ENCODE data around the gene SLIT3. TPM values are rescaled to one million over a fixed set of nuclear protein-coding genes. Genes with fewer than 3 reads are reported as not detected.

SLIT3 gene
- total RNA-seq, 3 donors from 2014 or later (not counting 1 experiment from before 2014, with no cell fraction given): 0.34 to 0.80 TPM; not detected in 1

DNA sequence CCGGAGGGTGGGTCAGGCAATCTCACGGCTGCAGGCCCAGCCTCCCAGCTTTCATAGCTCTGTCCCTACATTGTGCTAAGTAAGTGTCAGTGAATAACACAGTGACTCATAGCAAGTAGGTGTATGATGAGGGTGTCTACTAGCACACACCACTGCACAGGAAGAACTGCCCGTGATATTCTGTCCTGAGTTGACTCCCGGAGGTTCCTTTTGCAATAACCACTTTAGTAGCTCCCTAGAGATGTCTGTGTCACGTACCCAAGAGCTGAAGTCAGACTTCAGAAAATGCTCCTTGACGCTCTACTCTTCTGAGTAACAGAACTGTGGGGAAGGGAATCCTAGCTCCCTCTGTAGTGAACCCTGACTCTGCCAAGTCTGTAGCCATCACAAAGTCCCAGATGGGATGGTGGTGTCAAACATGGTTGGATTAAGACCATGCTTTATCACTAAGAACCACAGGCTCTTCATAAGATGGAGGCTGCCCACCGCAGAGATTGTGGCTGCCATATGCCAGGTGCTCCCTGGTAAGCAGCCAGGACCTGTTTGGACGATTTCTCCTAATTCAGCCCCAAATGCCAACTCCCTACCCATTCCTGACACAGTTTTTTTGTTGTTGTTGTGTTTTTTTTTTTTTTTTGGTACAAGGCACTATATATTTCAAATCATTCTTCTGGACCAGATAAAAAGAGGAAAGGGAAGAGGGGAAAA is 369.1 kb downstream of the SLIT3 start:
- DNase-seq (no peak), ATAC-seq (no peak)
- Histone ChIP-seq H3K4me3 (ENCODE audit: low read length) (no peak overlapping the region), H3K9me3 (ENCODE audit: control insufficient read depth, insufficient read depth, low read length) (no peaks in the 10 kb centered on the region), H3K36me3 (ENCODE audit: control insufficient read depth, insufficient read depth, low read length) (no peaks in the 10 kb centered on the region), H3K27me3 (ENCODE audit: control insufficient read depth, insufficient read depth, low read length) (no peaks in the 10 kb centered on the region), H3K27ac (ENCODE audit: low read length) (no peak overlapping the region), H3K4me1 (ENCODE audit: control insufficient read depth, insufficient read depth, low read length) (no peaks in the 10 kb centered on the region)
- H3K27me3 Mint-ChIP-seq (ENCODE audit: low read depth in 2 of 2): peaks cover 7 to 12% of the 10 kb centered on the region in 2 donors
- TF ChIP-seq CTCF (IDR thresholded peaks at IDR 0.05): no peak
- H3K36me3 Mint-ChIP-seq: no peaks in the 10 kb centered on the region
- 89% methylated on average over 7 of the region's 8 CpGs for WGBS (ENCODE audit: insufficient coverage)
- intact Hi-C loops (cut with micrococcal nuclease): no loop called here
- H3K27ac Mint-ChIP-seq: no peak overlapping the region
- no peak overlapping the region for H3K4me3 Mint-ChIP-seq
- no peaks in the 10 kb centered on the region for H3K4me1 Mint-ChIP-seq
- no peaks in the 10 kb centered on the region for H3K9me3 Mint-ChIP-seq

- intact Hi-C loops (cut with micrococcal nuclease): no loop called here
- DNase-seq: no peak
- Histone ChIP-seq H3K4me3 (ENCODE audit: low read length) (no peak overlapping the region), H3K36me3 (ENCODE audit: control insufficient read depth, insufficient read depth, low read length) (no peaks in the 10 kb centered on the region), H3K27ac (ENCODE audit: low read length) (no peak overlapping the region), H3K27me3 (ENCODE audit: control insufficient read depth, insufficient read depth, low read length) (no peaks in the 10 kb centered on the region), H3K4me1 (ENCODE audit: control insufficient read depth, insufficient read depth, low read length) (no peaks in the 10 kb centered on the region), H3K9me3 (ENCODE audit: control insufficient read depth, insufficient read depth, low read length) (no peaks in the 10 kb centered on the region)
- Mint-ChIP-seq H3K27ac (no peak overlapping the region), H3K9me3 (no peaks in the 10 kb centered on the region), H3K27me3 (ENCODE audit: low read depth in 2 of 2) (peaks cover 10 to 24% of the 10 kb centered on the region in 2 donors), H3K36me3 (no peaks in the 10 kb centered on the region), H3K4me1 (no peaks in the 10 kb centered on the region), H3K4me3 (no peak overlapping the region)
- ATAC-seq: no peak
- WGBS (ENCODE audit: insufficient coverage): 86% methylated on average over 7 of the region's 7 CpGs
- TF ChIP-seq CTCF (IDR thresholded peaks at IDR 0.05): no peak
Observed at GRCh38 chr5:168929656-168930055, 371.3 kb downstream of the SLIT3 start.

- Mint-ChIP-seq H3K4me1 (no peaks in the 10 kb centered on the region), H3K4me3 (no peak overlapping the region), H3K27ac (no peak overlapping the region), H3K9me3 (no peaks in the 10 kb centered on the region), H3K27me3 (ENCODE audit: low read depth in 2 of 2) (peaks cover 21 to 46% of the 10 kb centered on the region in 2 donors), H3K36me3 (no peaks in the 10 kb centered on the region)
- no peak for TF ChIP-seq CTCF (IDR thresholded peaks at IDR 0.05)
- ATAC-seq (no peak), DNase-seq (no peak)
- intact Hi-C loops (cut with micrococcal nuclease): no loop called here
- WGBS (ENCODE audit: insufficient coverage): 89% methylated on average over 3 of the region's 3 CpGs
- H3K9me3 ChIP-seq (ENCODE audit: control insufficient read depth, insufficient read depth, low read length): no peaks in the 10 kb centered on the region
- H3K27ac ChIP-seq (ENCODE audit: low read length): no peak overlapping the region
- H3K36me3 ChIP-seq (ENCODE audit: control insufficient read depth, insufficient read depth, low read length): no peaks in the 10 kb centered on the region
- H3K4me3 ChIP-seq (ENCODE audit: low read length): no peak overlapping the region
- H3K27me3 ChIP-seq (ENCODE audit: control insufficient read depth, insufficient read depth, low read length): peaks cover 11% of the 10 kb centered on the region
- H3K4me1 ChIP-seq (ENCODE audit: control insufficient read depth, insufficient read depth, low read length): peaks cover 4% of the 10 kb centered on the region
Observed at GRCh38 chr5:168925160-168925559, 375.8 kb downstream of the SLIT3 start.

Data from natural killer cell (primary cell).